Activated CD4-positive, alpha-beta T cell treated with anti-CD3 and anti-CD28 coated beads, Interleukin-2, Interleukin-4, amounts not matched to agents 100 ng/mL and 50 ng/mL, durations not matched to agents 16 hours and 8 hours (primary cell): ENCODE results near the gene SMIM23.

Experiments used
- DNase-seq: peaks from one replicate; pipeline ENCODE4 v3.0.0-alpha.2; 2020; ENCODE audit warnings: low spot score

The SMIM23 gene

DNA sequence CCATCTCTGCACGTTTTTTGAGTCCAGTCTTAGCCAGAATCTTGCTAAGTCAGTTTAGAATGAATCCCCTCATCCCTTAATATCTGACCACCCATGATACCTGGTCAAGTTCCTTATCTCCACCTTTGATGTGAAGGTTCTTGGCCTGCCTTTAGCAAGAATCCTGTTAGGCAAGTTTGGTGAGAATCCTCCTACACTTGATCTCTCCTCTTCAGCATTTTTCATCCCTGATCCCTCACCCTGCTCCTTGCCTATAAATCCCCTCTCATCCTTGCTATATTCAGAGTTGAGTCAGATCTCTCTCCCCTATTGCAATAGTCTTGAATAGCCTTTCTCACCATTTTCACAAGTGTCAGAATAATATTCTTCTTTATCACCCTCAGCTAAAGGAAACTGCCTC, 31.0 kb downstream of the SMIM23 start:
- no peak for DNase-seq

DNA sequence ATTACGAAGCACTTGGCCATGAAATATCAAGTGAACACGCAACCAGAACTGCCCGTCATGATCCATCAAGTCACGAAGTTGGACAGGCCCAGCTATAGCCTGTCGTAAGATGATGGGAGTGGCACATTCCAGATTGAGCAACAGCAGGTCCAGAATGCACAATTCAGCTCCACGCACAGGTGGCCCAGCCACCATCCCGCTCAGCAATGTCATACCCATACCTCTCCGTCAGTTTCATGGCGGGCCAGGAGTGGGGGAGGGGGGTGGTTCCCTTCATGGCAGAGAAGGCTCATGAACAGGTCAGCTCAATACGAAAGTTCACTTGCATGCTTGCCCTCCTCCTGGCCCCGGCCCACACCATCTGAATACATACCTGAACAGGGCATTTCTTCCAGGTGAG, 34.9 kb downstream of the SMIM23 start:
- DNase-seq: no peak

DNA sequence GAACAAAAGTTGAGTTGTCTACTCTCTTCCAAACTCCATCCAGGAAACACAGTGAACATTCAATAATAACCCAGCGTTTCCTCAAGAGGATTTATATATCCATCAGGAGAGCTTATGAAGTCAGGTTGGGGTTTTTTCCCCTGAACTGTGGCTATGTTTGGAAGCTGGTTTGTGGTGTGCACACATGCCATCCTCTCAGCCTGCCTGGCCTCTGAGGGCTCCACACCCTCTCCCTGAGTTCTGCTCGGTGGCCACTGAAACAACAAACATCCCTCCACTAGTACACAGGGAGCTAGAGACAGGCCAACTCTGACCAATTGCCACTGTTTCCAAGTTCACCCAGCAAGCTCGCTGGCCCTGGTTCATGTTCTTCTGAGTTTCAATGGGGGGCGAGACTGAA, 35.7 kb downstream of the SMIM23 start:
- no peak for DNase-seq

DNA sequence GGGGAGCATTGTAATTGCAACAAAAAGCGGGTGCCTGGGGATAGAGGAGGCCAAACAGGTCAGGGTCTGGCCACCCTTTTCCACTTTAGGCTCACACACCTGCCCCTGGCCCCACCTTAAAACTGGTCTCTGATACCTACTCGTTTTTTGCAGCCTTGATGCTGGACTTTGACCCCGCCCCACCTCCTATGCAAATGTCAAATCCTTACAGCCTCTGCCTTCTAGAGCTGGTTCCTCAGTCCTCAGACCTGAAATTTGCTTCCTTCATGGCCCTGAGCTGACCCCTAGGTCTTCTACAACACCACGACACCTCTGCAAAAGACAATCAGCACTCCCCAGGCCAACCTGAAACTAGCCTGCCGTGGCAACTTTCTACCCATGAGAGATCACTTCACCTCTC, 37.7 kb downstream of the SMIM23 start:
- DNase-seq: no peak

DNA sequence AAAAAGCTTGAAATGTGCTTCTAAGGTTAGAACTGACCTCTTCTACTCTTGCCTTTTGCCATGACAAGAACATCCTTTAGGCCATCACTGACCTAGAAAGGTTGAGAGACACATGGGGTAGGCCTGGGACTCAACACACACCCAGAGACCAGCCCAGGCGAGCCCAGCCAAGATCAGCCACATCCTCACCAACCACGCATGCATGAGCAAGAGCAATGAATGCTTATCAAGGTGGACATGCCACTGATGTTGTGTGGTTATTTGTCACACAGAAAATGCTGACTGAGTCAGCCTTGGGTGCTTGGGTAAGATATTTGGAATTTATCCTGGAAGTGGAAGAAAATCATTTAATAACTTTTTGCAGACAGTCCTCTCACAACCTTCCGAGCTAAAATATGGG, 39.4 kb downstream of the SMIM23 start:
- no peak for DNase-seq

DNA sequence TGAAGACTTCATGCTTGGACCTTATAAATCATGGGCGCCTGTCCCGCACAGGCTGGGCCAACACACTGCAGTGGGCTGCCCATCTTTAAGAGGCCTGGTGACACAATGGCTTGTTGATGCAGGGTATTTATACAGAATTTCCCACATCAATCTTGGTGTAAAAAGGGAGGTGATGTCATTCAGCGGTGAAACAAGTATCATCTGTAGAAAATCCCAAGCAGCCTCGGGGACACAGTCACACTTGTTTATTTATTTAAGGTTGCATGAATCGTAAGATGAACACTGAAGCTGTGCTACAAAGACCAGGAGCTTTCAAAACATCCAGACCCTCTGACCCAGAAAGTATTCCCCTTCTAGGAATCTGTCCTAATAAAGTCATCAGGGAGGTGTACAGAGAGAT, 40.5 kb downstream of the SMIM23 start:
- DNase-seq: no peak

DNA sequence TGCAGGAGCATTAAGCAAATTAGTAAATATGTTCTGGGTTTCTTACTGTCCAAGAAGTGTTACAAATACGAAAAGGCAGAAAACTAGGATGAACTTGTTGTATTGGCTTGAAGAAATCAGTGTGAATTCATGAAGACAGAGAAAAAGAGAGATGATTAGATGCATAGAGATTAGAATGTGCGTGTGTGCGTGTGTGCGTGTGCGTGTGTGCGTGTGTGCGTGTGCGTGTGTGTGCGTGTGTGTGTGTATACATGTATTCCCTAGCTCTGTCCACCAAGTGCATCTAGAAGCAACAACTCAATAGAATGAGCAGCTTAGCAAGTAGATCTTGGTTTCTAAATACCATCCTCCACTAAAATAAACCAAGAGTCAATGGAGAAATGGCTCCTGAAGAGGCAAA, 41.5 kb downstream of the SMIM23 start:
- DNase-seq: no peak

DNA sequence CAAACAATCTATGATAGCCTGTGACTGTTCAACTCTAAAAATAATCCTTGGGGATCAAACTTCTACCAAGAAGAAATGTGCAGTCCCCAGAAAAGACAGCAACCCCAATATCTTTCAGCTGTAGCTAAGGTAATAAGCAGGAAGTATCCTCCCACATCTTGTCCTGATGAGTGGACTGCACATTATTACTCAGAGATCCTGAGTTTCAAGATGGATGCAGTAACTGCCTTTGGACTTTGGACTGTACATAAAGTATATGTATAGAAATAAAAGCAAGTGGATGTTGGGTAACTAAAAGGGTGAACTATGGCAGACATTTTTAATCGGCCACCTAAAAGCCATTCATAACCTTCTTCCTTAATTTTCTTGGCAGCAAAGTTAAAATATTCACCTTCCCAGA, 45.1 kb downstream of the SMIM23 start:
- no peak for DNase-seq

DNA sequence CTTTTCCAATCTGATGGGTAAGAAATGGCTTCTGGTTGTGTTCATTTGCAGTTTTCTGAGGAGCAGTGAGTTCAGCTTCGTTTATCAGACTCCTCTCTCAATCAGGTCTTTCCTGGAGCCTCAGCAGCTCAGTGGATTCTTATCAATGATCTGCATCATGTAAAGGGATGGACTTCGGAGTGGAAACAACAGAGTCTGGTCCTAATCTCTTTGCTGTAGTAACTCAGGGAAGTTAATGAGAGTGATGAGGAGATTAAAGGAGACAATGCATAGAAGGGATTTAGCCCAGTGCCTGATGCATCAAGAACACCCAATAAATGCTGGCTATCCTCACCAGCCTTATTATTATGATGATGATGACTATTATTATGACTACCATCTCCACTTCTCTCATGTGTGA, 47.2 kb downstream of the SMIM23 start:
- no peak for DNase-seq

DNA sequence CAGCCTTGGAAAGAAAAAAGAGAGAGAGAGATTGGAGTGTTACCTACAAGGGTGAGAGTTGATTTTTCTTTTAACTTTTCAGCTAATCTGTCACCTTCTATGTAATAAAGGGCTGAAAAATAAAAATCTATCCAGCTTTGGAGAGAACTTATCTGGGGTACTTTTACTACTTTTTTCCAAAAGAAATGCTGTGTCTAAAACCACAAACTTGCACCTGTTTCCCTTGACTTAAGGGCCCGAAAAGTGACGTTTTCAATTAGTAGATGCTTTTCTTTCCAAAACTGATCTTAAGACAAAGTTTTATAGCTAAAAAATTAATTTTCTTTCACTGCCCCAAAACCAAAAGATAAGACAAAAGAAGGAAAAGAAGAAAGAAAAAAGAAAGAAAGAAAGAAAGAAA, 48.8 kb downstream of the SMIM23 start:
- DNase-seq: no peak

DNA sequence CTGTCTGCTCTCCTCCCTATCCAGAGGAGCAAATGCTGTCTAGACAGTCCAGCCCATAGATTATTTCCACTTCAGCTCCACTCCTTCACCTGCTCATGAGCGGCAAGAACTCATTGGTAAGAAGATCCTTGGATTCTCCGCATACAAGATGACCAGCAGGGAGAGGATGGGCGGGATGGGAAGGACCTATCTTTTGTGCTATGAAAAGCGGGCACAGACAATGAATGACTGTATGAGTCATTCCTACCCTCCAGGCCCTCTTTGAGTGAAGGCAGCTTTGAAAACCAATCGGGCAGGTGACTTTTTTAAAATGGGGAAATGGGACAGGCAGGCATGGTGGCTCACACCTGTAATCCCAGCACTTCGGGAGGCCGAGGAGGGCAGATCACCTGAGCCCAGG, 49.4 kb downstream of the SMIM23 start:
- no peak for DNase-seq

DNA sequence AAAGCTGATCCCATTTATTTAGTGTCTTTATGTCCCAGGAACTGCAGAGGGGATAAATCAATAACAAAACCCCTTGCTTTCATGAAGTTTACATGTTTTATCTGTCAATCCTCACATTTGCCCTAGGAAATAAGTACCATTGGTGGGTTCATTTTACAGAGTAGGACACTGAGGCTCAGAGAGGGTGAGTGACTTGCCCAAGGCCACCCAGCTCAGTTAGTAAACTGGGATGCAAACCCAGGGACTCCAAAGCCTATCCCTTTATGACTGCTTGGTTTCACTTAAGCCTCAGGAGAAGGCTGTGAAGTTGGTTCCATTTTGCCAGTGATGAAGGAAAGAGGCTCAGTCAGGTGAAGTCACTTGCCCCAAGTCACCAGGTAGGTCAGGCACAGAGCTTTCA, 51.9 kb downstream of the SMIM23 start:
- no peak for DNase-seq

DNA sequence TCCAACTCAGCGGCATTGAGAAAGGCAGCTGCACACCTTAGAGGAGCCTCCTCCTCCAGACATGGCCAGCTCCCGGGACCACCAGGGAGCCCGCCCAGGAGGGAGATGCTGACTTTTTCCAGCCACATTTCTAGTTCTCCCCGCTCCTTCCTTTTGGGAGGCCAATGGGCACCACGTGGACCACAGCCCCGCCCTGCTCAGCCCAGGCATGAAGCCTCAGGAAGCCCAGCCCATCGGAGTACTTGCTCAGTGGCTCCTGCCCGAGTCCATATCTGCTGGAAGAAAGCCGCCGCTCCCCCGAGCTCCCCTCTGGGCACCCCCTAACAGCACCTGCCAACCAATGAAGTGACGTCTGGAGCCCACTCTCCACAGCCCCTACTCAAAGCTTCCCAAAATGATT, 52.4 kb downstream of the SMIM23 start:
- DNase-seq: no peak

DNA sequence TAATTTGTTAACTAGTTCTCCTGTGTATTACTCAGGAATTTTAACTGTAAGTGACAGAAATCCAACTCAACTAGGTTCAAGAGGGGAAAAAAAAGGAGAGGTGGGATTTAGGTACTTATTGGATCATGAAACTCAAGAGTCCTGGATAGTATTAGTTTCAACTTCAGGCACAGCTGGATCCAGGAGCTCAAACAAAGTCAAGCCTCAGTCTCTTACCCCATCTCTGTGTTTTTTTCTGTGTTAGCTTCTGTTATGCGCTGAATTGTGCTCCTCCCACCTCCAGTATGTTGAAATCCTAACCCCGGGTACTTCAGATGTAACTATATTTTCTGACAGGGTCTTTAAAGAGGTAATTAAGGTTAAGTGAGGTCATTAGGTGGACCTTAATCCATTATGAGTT, 53.5 kb downstream of the SMIM23 start:
- no peak for DNase-seq

DNA sequence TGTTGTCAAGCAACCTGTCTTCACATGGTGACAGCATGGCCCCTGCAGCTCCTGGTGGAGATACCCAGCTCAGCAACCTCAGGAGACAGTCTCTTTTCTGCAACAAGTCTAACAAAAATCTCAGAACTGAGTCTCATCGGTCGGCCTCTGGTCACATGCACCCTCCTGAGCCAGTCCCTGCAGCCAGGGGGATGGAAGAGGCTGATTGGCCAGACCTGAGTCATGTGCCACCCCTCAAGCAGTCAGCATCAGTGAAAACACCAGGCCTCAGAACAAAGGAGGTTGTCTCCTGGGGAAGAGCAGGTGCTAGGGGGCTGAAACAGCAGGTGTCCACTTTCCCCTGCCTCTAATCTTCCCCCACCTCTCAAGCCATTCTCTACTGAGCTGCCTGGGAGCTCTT, 54.4 kb downstream of the SMIM23 start:
- DNase-seq: no peak
